Measurements from ENCODE around the gene FERMT1.

FERMT1 gene

GRCh38 chr20:6157345-6157744, 34.5 kb upstream of the FERMT1 start:
- TF ChIP-seq CTCF (IDR thresholded peaks at IDR 0.05): peak; percentile 13; the same call in 1 of the 2 replicates

GRCh38 chr20:6152777-6153176, 29.9 kb upstream of the FERMT1 start:
- no peak for TF ChIP-seq CTCF (IDR thresholded peaks at IDR 0.05)

- TF ChIP-seq CTCF (IDR thresholded peaks at IDR 0.05): no peak
Measured at GRCh38 chr20:6148073-6148472, 25.2 kb upstream of the FERMT1 start.

- peak; percentile 78 for TF ChIP-seq CTCF (IDR thresholded peaks at IDR 0.05)
Measured at GRCh38 chr20:6142348-6142993, 19.6 kb upstream of the FERMT1 start.

GRCh38 chr20:6140947-6141346, 18.1 kb upstream of the FERMT1 start:
- peak; percentile 35 for TF ChIP-seq CTCF (IDR thresholded peaks at IDR 0.05)

- no peak for TF ChIP-seq CTCF (IDR thresholded peaks at IDR 0.05)
Measured at GRCh38 chr20:6135347-6135746, 12.5 kb upstream of the FERMT1 start.

GRCh38 chr20:6134592-6134991, 11.8 kb upstream of the FERMT1 start:
- no peak for TF ChIP-seq CTCF (IDR thresholded peaks at IDR 0.05)

- no peak for TF ChIP-seq CTCF (IDR thresholded peaks at IDR 0.05)
Measured at GRCh38 chr20:6130045-6130444, 7.2 kb upstream of the FERMT1 start.
